HG03520 (cell line): Measurements from ENCODE around the gene NAPB.
"Not testable (repeated sequence)": the region's sequence is repeated elsewhere in the genome, so short reads cannot be mapped to it uniquely, and the experiment has no call there.

Experiments
- ATAC-seq: cut with Tn5 transposase; IDR thresholded peaks from one replicate; pipeline ENCODE4 v1.9.1; 2021; ENCODE audit warnings: mild to moderate bottlenecking, moderate library complexity; ENCODE audit not compliant: unreplicated experiment

Gene NAPB

DNA sequence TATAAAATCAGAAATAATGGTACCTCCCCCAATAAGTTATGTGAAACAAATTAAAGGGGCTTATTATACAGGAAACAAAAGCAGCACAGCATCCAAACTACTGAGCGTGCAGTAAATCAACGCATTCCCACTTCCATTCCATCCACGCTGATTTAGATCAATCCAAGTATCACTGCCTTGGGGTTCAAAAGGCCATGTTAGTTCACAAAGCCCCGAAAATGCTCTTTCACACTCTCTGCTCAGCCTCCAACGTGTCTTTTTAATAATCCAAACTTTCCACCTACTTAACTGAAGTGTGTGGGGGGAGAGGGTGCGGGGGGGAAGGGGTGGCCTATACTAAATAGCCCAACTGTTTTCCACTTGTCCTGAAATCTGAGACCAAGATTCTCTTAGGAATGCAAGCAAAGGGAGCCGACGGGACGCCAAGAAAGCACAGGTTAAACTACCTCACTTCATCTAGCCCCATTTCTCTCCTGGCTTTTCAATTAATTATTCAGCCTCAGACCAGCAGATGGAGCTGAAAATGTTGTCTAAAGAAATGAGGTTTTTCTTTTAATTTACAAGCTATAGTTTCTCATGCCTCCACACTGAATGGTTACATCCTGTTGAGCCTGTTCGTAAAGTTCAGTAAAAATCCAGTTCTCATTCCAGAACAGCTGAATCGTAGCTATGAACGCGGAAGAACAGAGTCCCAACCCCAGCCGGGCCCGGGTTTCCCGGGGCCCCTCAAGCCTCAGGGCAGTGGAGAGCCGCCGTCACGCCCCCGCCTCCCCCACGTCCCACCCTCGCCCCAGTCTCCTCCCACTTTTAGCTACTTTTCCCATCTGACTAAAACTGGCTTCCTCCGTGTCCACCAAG, 71.7 kb downstream of the NAPB start:
- peak; percentile 27 for ATAC-seq

DNA sequence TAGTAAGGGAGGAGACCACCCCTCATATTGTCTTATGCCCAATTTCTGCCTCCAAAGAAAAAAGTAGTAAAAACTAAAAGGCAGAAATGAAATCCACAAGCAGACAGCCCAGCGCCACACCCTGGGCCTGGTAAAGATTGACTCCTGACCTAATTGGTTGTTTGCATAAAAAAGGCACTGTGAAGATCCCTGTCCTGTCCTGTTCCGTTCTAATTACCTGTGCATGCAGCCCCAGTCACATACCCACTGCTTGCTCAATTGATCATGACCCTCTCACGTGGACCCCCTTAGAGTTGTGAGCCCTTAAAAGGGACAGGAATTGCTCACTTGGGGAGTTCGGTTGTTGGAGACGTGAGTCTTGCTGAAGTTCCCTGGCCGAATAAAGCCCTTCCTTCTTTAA, 72.8 kb downstream of the NAPB start:
- not testable (repeated sequence) for ATAC-seq

DNA sequence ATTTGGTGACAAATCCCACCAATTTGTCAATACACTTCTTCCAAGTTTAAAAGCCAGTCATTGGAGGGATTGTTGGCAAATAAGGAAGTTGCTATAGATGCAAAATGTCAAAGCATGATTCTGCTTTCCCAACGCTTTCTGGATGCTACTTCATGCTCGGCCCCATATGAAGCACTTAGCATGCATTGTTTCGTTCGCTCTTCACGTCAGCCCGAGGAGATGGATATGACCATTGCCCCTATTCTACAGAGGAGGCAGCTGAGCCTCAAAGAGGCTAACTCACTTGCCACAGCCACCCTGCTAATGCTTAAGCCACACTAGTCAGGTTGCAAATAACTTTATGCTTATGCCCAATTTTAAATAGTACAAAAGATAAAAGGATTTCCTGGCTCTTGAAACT, 73.5 kb downstream of the NAPB start:
- ATAC-seq: no peak

DNA sequence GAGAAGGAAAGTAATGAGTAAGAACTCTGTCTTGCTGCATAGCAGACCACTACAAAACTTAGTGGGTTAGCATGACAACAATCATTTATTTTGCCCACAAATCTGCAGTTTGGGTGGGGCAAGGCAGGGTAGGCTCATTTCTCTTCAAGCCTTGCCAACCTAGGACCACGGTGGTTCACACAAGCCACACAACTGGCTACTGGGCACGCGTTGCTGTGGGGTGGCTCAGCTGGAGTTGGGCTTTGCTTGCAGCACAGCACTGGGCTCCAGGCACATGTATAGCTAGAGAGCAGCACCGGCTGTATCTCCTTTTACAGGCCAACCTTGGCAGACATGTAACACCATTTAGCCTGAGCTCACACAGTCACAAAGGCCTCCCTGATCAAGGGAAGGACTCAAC, 75.3 kb downstream of the NAPB start:
- ATAC-seq: no peak

DNA sequence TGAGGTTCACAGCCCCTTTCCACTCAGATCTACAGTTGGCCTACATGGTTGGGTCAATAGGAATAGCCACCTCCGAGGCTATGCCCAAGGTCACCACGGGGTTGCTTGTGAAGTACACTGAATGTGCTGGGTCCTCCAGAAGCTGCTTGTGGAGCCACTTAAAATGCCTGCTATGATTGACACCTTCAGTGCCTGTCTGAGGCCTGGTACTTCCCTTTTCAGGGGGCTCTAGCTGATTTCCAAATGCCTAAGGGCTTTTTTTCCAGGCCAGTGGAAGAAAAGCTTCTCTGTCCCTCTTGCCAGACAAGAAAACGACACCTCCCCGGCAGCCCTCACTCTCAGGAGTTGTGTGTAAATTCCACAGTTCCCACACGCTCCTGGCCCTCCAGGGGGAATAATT, 77.0 kb downstream of the NAPB start:
- ATAC-seq: no peak

DNA sequence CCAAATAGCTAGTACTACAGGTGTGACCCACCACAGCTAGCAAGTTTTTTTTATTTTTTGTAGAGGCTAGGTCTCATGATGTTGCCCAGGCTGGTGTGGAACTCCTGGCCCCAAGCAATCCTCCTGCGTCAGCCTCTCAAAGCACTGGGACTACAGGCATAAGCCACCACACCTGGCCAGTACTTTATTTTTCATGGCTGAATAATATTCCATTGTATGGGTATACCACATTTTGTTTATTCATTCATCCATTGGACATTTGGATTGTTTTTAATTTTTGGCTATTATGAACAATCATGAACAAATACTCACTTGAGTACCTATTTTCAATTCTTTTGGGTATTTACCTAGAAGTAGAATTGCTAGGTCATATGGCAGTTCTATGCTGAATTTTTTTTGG, 77.7 kb downstream of the NAPB start:
- ATAC-seq: no peak

DNA sequence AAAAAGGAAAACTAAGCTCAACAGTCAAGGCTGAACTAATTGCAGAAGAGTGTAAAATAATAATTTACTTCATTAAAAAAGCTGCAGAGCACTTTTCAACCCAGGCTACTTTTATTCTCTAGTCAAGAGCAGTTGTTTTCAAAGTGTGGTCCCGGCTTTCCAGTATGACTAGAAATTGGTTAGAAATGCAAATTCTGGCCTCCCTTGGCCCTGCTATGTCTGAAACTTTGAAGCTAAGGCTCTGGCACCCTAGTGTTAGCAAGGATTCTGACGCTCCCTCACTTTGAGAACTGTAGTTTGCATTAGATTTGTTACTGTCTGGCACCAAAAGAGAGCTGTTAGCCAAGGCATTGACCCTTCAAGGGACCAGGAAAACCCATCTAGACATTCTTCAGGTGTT, 80.2 kb downstream of the NAPB start:
- no peak for ATAC-seq

DNA sequence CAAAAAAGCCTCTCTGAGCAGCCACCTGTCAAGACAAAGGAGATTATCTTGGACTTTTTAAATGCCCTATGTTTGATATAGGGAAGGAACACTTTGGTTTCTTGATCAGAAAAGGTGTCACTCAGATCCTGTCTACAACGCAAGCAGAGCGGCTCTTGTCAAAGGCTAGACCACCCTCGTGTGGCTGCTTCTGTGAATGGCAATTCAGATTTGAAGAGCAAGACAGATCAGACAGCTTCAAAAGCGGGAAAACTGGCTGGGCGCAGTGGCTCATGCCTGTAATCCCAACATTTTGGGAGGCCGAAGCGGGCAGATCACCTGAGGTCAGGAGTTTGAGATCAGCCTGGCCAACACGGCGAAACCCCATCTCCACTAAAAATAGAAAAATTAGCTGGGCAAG, 80.8 kb downstream of the NAPB start:
- ATAC-seq: peak; percentile 49

DNA sequence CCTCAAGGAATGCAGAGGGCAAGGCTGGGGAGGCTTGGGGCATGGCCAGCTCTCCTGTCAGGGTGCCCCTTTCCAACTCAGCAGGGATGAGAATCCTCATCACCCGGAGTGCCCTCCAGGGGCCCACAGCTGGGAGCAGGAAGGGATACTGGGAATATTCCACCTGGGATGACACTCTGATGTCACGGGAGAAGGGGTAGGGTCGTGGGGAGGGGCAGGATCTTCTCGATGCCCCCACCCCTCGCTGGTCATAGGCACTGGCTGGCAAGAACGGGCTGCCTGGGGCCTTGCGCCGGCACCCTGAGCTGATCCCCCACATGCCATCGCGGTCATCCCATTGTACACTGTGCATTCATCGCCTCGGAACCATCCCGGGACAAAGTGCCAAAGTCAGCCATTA, 81.3 kb downstream of the NAPB start:
- no peak for ATAC-seq

DNA sequence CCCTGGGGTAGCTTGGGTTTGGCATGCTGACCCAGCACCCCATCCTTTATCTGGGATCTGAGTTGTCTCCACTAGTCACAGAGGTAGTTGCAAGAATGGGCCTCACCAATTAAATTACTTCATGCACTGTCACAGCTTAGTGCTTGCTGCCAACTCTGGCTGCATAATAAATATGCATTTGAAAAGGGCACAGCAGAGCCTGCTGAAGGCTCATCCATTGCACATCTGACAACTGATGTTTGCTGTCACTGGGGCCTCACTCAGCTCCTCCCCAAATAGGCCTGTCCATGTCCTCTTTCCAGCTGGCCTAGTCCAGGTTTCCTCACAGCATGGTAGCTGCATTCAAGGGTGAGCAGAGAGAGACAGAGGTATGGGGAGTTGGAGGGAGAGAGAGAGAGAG, 84.0 kb downstream of the NAPB start:
- ATAC-seq: no peak

DNA sequence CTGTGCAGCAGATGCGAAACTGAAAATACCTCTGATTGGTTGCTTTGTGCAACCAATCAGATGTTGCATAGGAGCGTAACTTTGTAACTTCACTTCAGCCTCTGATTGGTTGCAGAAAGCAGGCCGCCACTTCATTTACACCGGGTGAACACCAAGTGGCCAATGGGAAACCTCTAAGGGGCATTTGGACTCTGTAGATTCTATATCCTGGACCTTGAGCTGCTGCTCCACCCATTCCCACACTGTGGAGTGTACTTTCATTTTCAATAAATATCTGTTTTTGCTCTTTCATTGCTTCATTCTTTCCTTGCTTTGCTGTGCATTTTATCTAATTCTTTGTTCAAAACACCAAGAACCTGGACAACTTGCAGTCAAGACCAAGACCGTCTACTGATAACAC, 84.8 kb downstream of the NAPB start:
- ATAC-seq: no peak

DNA sequence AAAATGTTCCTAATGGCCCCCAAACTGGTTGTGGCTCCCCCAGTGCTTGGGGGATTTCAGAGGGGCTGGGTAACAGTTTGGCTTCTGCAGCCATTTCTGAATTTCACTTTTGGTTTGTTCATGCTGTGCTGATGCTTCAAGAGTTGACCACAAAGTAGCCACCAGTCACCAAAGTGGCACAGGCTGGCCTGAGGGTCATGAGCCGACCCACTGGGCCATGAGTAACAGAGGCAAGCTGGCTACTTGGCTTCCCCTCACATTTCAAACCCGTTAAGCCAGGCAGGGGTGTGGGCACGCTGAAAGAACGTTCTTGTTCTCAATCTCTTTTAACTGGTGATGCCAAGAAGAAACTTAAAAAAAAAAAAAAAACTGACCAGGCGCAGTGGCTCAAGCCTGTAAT, 85.8 kb downstream of the NAPB start:
- ATAC-seq: no peak

DNA sequence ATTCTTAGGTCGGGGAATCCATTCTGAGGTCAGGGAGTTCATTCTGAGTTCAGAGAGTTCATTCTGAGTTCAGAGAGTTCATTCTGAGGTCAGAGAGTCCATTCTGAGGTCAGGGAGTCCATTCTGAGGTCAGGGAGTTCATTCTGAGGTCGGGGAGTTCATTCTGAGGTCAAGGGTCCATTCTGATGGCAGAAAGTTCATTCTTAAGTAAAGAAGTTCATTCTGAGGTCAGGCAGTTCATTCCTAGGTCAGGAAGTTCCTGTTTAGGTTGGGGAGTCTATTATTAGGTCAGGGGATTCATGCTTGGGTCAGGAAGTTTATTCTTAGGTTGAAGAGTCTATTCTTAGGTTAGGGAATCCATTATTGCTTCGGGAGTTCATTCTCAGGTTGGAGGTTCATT, 87.2 kb downstream of the NAPB start:
- no peak for ATAC-seq

DNA sequence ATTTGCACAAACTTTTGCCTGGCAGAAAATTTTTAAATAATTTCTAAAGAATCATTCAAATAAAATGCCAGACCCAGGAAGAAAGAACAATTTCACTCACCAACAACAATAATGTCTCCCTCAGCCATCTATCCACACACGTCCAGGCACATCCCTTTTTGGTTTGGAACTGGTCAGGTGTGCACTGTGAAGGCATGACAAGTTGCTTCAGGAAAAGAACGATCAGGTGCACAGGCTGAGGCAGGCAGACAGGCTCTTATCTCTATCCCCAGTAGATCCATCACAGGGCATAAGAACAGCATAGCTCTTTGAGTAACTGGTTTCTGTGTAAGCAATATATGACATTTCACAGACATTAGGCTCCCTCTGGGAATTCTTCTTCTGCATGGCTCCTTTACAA, 88.8 kb downstream of the NAPB start:
- ATAC-seq: no peak

DNA sequence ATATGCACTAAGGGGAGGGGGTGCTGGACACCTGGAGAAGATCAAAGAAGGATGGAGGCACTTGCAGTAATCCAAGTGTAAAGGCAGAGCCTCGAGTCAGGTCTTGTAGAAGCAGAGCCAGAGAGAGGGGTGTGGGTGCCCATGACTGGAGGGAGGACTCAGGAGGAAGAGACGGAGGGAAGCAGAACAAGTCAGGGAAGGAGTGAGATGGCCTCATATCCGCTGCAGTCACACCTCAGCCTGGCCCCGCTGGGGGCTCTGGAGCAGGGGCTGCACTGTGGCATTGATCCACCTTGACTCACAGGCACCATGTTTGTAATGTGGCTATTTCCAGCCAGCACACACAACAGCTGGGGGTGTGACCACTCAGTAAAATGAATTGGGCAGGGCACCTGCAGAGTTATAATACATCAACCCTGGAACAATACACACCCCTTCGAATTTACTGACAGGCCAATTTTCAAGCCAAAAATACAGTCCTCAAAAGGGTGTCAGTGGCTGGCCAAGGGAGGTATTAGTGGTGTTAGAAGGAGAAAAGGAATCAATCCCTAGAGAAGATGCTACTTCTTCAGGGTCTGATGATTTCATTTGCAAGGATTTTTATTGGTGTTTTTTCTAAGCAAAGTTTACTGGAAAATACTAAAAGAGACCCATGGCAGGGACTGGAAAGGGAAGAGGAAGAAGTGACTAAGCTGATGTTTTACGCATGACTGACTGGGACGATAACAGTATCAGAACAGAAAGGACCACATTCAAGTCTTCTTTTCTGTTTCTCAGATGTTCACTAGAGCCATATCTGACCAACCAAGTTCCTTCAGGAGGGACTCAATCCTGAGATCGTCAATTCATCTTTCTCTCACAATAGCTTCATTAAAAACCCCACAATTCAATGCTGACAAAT, 89.6 kb downstream of the NAPB start:
- ATAC-seq: no peak

DNA sequence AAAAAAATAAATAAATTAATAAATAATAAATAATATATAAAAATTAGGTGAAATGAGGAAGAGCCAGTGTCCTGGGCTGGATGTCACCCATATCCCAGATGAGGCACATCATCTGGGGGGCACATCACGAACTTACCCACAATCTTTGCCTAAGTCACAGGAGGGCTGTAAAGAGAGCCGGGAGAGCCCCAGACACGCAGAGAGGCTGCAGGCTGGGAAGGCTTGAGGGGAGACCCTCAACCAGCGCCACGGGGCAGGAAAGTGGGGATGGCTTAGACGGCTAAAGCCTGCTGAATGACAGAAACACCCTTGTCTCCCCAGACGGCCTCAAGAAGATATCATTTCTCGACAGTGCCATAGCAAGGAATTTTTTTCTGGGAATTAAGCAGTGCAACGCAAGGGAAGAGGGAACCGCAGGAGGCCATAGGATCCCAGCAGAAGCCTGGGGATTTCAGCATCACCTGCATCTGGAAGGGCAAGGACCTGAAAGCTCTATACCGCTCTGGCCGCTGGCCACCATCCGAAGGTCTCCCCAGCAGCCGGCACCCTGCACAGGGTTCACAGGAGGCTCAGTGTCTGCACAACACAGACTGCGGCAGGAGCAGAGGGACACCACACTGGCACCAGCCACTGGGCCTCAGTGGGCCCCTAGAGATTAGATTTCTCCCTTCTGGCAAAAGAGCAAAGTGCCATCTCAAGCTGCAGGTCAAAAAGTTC, 93.5 kb downstream of the NAPB start:
- no peak for ATAC-seq

DNA sequence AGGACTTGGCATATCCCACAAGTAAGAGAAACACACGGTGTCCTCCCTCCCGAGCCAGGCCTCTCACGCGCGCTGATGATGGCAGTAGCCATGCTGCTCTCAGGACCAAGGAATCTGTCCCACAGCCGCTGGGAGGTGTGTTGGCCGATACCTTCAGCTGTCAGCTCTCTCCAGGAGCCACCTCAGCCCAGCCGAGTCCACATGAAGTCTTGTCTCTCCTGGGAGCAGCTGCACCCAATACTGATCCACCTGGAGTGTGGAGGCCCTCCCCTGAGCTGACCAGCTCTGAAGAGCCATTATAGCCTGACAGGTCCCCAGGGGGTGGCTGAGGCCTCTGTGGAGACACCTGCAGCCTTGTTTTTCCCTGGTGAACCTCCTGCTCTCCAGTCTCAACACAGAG, 94.5 kb downstream of the NAPB start:
- ATAC-seq: no peak

DNA sequence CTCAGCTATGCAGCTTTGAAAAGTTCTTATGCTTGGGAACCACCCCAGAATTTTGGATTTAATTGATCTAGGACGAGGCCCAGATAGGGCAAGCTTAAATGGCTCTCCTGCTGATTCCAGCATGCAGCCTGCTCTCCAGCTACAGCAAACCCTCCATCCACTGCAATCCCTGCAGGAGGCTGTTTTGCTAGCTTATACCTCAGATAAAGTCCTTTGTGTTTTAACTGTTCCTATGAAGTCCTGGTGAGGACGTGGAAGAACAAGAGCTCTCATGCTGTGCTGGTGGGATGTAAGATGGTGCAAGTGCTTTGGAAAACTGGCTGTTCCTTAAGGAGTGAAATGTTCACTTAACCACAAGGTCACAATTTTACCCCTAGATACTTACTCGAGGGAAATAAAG, 96.2 kb downstream of the NAPB start:
- no peak for ATAC-seq
